Right lobe of liver (tissue), 6 donors: ENCODE results near the gene FYN. TPM values are rescaled to one million over a fixed set of nuclear protein-coding genes. Genes with fewer than 3 reads are reported as not detected.
A peak's percentile ranks its signal among the peaks of the same experiment; 100 is the strongest.

Experiments
- ATAC-seq, 4 donors: fragments of 200-7000 bp; cut with Tn5 transposase; one replicate each; pipeline ENCODE4 v1.9.1; 2020; ENCODE audit warnings: mild to moderate bottlenecking in 4 of 4, moderate library complexity in 4 of 4
- DNase-seq, 3 donors: peaks; one replicate each; pipeline ENCODE4 v3.0.0-alpha.2; 2020
- H3K27ac ChIP-seq, 3 donors: fragments of 200-600 bp; one replicate each; pipeline ENCODE4 v1.8.0; 2022
- H3K27me3 ChIP-seq, 2 donors: fragments of 200-600 bp; one replicate each; pipeline ENCODE4 v1.8.0; 2022
- H3K36me3 ChIP-seq, 4 donors: fragments of 200-600 bp; sonication (generic) in 1 of 4; one replicate each; pipeline versions ENCODE4 v1.5.1 to v1.8.0; 2017 to 2022; ENCODE audit warnings: control low read depth in 1 of 4
- H3K4me1 ChIP-seq, 4 donors: fragments of 200-600 bp; sonication (generic) in 1 of 4; one replicate each; pipeline versions ENCODE4 v1.5.1 to v1.8.0; 2017 to 2022; ENCODE audit warnings: control low read depth in 1 of 4
- H3K4me3 ChIP-seq, 3 donors: fragments of 200-600 bp; one replicate each; pipeline ENCODE4 v1.8.0; 2022
- H3K9me3 ChIP-seq, 4 donors: fragments of 200-600 bp; sonication (generic) in 1 of 4; one replicate each; pipeline versions ENCODE4 v1.5.1 to v1.8.0; 2017 to 2022; ENCODE audit warnings: control low read depth in 1 of 4
- POLR2A ChIP-seq: fragments of 450-650 bp; IDR thresholded peaks from one replicate; pipeline ENCODE4 v1.6.1; 2017; ENCODE audit warnings: antibody characterized with exemption, mild to moderate bottlenecking
- WGBS: methylation state at CpG from one replicate; pipeline ENCODE4 v1.1.6; 2018; ENCODE audit warnings: low coverage, low lambda C conversion rate; ENCODE audit not compliant: insufficient coverage; ENCODE audit errors: missing lambda C conversion rate; 5-methylcytosine and 5-hydroxymethylcytosine counted together
- intact Hi-C, 2 donors: fragments of 100-400 bp; cut with DNase I; formaldehyde crosslinking; loops; one replicate each; pipeline versions ENCODE4 v1.11.2 to v1.14.1; 2022
- total RNA-seq, 6 experiments: library from RNA; depleted of rRNA in 2 of 6; stranded (reverse); fragments of >200 nt in 2 of 6; fragmentation: NEBNext Ultra II Directional in 3 of 6; extraction: Animal tissue kit (Norgen Biotek cat#: 25700) in 3 of 6; gene quantifications; one replicate each; pipeline versions ENCODE4 v1.1.0 to v1.2.4, GENCODE V29; 2016 to 2023
- TF ChIP-seq, protein P1 (sequence below), 4 donors: fragments of 200-600 bp in 3 of 4; fragments of 450-650 bp in 1 of 4; IDR thresholded peaks; one replicate each; pipeline versions ENCODE4 v1.5.1 to v1.8.0; 2016 to 2022; ENCODE audit warnings: antibody characterized with exemption in 4 of 4, mild to moderate bottlenecking in 2 of 4
- donor health status: DM: no; HTN: yes; CAD: no.
- donor health status: DM: no; HTN: no; CAD: no.
- donor health status: DM: no; HTN: no; CAD: no.
- donor health status: DM: no; HTN: yes; CAD: no.
- donor health status: DM: no; HTN: yes; CAD: no.

FYN gene
- total RNA-seq, 6 experiments from 2014 or later: 16.8 to 33.7 (median 23.5) TPM

DNA sequence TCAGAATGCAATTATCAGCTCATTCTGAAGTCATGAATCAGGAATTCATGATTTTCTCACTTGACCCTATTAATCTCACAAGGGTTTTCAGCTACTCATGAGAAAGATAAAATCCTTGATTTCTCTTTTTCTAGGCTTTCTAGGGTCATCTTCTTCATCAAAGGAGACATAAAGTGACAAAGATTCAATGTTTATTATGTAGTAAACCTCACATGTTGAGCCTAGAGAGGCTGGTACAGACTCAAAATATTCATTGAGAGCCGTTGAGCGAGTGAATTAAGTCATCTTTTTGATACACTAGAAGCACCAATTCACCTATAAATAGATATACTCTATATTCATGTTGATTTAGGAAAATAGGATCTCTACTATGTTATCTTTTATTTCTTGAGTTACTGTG lies 162.8 kb downstream of the FYN start:
- no peak overlapping the region for H3K27ac ChIP-seq
- ATAC-seq: no peak
- H3K4me1 ChIP-seq: peaks cover 0 to 5% (median 0%) of the 10 kb centered on the region in 4 donors
- H3K9me3 ChIP-seq: no peaks in the 10 kb centered on the region
- intact Hi-C loops: loop anchor here in 1 of 2 donors (5.0 to 10.0 kb wide), 3 partner anchors 287 to 454 kb away; no protein-coding TSS in a partner anchor
- 92% methylated on average over 2 of the region's 2 CpGs for WGBS
- TF ChIP-seq, protein P1, sequence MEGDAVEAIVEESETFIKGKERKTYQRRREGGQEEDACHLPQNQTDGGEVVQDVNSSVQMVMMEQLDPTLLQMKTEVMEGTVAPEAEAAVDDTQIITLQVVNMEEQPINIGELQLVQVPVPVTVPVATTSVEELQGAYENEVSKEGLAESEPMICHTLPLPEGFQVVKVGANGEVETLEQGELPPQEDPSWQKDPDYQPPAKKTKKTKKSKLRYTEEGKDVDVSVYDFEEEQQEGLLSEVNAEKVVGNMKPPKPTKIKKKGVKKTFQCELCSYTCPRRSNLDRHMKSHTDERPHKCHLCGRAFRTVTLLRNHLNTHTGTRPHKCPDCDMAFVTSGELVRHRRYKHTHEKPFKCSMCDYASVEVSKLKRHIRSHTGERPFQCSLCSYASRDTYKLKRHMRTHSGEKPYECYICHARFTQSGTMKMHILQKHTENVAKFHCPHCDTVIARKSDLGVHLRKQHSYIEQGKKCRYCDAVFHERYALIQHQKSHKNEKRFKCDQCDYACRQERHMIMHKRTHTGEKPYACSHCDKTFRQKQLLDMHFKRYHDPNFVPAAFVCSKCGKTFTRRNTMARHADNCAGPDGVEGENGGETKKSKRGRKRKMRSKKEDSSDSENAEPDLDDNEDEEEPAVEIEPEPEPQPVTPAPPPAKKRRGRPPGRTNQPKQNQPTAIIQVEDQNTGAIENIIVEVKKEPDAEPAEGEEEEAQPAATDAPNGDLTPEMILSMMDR (IDR thresholded peaks at IDR 0.05): no peak
- TF ChIP-seq POLR2A: no peak
- H3K27me3 ChIP-seq: no peaks in the 10 kb centered on the region
- H3K36me3 ChIP-seq: no peaks in the 10 kb centered on the region
- DNase-seq: no peak
- peak overlapping the region in 1 of 3 donors; percentile 15 for H3K4me3 ChIP-seq

DNA sequence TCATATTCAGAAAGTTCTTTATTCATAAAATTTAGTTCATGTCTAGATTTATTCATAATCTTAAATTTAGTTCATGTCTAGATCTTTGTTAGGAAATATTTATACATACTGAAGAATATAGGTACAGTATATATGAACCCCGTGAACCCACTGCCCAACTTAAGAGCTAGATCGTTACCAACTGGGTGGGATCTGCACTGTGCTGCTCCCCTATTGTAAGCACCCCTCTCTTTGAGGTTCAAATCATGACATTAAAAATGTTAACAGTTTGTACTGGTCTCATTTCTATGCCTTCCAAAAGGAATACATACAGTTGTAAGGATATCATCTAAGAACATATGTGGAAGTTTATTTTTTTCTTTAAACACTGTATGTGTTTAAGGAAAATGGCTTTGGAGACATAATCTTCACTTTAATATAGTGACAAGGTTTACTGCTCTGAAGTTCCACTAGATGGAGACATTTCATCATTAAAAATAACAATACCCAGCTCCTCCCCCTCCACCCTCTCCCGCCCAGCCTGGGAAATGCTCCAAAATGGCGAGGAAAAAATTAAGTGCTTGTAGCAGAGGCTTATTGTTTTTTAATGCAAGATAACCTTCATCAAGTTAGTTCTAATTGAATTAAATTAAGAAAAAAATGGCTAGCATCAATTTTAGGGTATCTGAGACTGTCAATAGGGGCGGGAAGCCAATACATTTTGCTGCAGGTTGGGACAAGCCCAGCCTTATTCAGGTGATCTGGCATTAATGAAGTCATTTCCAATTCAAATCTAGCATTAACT lies 163.4 kb downstream of the FYN start:
- Histone ChIP-seq H3K4me1 (peaks cover 0 to 5% (median 0%) of the 10 kb centered on the region in 4 donors), H3K27ac (no peak overlapping the region), H3K9me3 (no peaks in the 10 kb centered on the region), H3K27me3 (no peaks in the 10 kb centered on the region), H3K36me3 (no peaks in the 10 kb centered on the region), H3K4me3 (peak overlapping the region in 2 of 3 donors; percentile 15 to 21)
- no peak for TF ChIP-seq POLR2A
- TF ChIP-seq, protein P1 (IDR thresholded peaks at IDR 0.05): peak; percentile 67 to 91 (median 70)
- 8% methylated on average over 5 of the region's 5 CpGs for WGBS
- intact Hi-C loops: loop anchor here in 1 of 2 donors (5.0 to 10.0 kb wide), 3 partner anchors 287 to 455 kb away; no protein-coding TSS in a partner anchor
- DNase-seq (peak in 2 of 3 donors; percentile 47 to 70), ATAC-seq (peak; percentile 94 to 97 (median 95))

DNA sequence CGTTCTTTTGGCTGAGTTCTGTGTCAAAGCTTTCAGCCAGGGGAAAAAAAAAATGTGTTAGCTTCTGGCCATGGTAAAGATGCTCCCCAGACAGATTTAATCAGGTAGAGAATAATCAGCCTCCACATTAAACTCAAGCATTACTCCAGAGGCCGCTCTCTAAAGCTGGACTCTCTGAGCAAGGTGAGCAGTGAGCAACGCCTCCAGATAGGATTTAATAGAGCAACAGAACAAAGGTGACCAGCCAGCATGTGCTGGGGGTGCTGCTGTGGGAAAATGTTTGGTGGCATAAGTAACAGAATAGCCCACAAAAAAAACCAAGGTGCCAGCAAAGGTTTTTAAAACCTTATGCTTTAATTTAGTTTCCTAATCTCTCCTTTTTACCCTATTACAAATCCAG lies 164.1 kb downstream of the FYN start:
- DNase-seq: no peak
- ATAC-seq: no peak
- Histone ChIP-seq H3K4me3 (no peak overlapping the region), H3K36me3 (no peaks in the 10 kb centered on the region), H3K9me3 (no peaks in the 10 kb centered on the region), H3K27me3 (no peaks in the 10 kb centered on the region), H3K4me1 (peaks cover 0 to 5% (median 0%) of the 10 kb centered on the region in 4 donors), H3K27ac (no peak overlapping the region)
- intact Hi-C loops: no loop called here
- TF ChIP-seq POLR2A: no peak
- TF ChIP-seq, protein P1 (IDR thresholded peaks at IDR 0.05): no peak
- 43% methylated on average over 3 of the region's 3 CpGs for WGBS

DNA sequence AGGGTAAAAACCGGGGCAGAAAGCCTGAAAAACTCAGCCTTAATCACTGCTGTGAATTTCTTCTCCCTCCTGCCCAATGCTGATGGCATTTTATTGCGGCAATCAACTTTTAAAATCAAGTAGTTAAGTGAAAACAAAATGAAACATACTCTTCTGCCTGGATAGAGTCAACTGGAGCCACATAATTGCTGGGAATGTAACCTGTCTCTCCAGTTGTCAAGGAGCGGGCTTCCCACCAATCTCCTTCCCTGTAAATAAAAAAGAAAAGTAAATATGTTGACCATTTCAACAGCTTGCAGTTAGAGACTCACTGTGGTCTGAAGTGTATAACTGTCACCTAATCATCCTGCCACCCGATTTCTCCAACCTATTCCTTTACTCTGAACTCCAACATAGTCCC lies 165.5 kb downstream of the FYN start:
- DNase-seq (no peak), ATAC-seq (no peak)
- peaks cover 0 to 5% (median 0%) of the 10 kb centered on the region in 4 donors for H3K4me1 ChIP-seq
- WGBS: 66% methylated on average over 4 of the region's 4 CpGs
- no peak overlapping the region for H3K27ac ChIP-seq
- H3K4me3 ChIP-seq: no peak overlapping the region
- H3K9me3 ChIP-seq: no peaks in the 10 kb centered on the region
- intact Hi-C loops: no loop called here
- no peaks in the 10 kb centered on the region for H3K27me3 ChIP-seq
- H3K36me3 ChIP-seq: no peaks in the 10 kb centered on the region
- TF ChIP-seq POLR2A: no peak
- TF ChIP-seq, protein P1 (IDR thresholded peaks at IDR 0.05): no peak
